Peyer's patch (tissue), 4 donors: ENCODE data around the gene PDZD7.

Experiments
- CTCF ChIP-seq, 6 experiments: fragments of 450-650 bp in 4 of 6; fragments of 200-600 bp in 2 of 6; sonication (generic) in 1 of 6; IDR thresholded peaks; one replicate each; pipeline ENCODE4 v1.5.1; 2017 to 2019; ENCODE audit warnings: antibody characterized with exemption in 6 of 6, mild to moderate bottlenecking in 3 of 6, moderate library complexity in 1 of 6
- POLR2A ChIP-seq, 2 donors: fragments of 450-650 bp; IDR thresholded peaks; one replicate each; pipeline ENCODE4 v1.5.1; 2017; ENCODE audit warnings: antibody characterized with exemption in 2 of 2, mild to moderate bottlenecking in 2 of 2, moderate library complexity in 2 of 2

GRCh38 chr10:100972115-100972903, 58.6 kb downstream of the PDZD7 start:
- TF ChIP-seq CTCF (IDR thresholded peaks at IDR 0.05): no peak
- no peak for TF ChIP-seq POLR2A (IDR thresholded peaks at IDR 0.05)
